ENCODE measurements around the gene ATP13A4. TPM values are rescaled to one million over a fixed set of nuclear protein-coding genes. Genes with fewer than 3 reads are reported as not detected.
"Not testable (repeated sequence)": the region's sequence is repeated elsewhere in the genome, so short reads cannot be mapped to it uniquely, and the experiment has no call there.

ATP13A4 gene
- total and polyA plus RNA-seq, 2 of the 8 experiments (the other 6 are each of a cell fraction or from before 2014, with no cell fraction given) = 0.12 TPM; not detected in 1

DNA sequence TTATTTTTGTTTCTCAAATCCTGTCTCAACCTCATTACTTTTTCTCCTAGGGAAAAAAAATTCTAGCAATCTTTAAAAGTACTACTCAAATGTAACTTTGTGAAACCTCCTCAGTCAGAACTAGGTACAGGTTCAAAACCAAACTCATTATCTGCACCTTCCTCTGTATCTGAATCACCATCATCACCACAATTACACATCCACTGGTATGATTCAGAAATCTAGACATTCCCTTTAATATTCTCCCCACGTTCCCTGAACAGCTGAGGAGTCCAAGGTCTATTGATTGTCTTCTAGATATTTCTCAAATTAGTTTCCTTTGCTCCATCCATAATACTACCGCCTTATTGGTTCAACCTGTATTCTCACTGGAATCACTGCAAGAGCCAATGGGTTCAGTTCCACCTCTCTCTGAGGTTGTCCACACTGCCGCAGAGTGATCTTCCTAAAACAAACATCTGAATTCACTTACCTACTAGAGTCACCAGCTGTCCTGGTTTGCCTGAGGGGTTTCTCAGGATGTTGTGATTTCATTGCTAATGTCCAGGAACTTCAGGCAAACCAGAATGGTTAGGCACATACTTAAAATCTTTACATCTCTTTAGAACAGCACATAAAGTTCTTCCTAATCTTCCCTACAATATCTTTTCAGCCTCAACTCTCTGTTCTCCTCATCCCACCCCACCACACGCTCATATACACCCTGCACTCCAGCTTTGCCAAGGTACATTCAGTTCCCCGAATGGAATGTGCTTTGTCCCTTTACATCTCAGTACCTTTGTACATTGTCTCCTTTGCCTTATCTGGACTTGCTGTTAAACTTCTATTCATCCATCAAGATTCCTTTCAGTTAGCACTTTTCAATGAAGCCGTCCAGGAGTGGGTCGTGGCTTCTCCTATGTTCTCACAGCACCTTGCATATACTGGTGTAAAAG is 24.2 kb downstream of the ATP13A4 start (continued):
- TF ChIP-seq, protein P1, sequence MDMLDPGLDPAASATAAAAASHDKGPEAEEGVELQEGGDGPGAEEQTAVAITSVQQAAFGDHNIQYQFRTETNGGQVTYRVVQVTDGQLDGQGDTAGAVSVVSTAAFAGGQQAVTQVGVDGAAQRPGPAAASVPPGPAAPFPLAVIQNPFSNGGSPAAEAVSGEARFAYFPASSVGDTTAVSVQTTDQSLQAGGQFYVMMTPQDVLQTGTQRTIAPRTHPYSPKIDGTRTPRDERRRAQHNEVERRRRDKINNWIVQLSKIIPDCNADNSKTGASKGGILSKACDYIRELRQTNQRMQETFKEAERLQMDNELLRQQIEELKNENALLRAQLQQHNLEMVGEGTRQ (IDR thresholded peaks at IDR 0.05; ENCODE audit: low read length) = no peak
- TF ChIP-seq CBX8 (IDR thresholded peaks at IDR 0.05; ENCODE audit: borderline replicate concordance, low read depth, low read length) (no peak), CHD2 (IDR thresholded peaks at IDR 0.05; ENCODE audit: low read length) (no peak), POLR2AphosphoS5 (IDR thresholded peaks at IDR 0.05; ENCODE audit: low read depth, low read length) (no peak)
- TF ChIP-seq, protein P2, sequence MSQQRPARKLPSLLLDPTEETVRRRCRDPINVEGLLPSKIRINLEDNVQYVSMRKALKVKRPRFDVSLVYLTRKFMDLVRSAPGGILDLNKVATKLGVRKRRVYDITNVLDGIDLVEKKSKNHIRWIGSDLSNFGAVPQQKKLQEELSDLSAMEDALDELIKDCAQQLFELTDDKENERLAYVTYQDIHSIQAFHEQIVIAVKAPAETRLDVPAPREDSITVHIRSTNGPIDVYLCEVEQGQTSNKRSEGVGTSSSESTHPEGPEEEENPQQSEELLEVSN (IDR thresholded peaks at IDR 0.05) = no peak

- not testable (repeated sequence) for H2BK120ac ChIP-seq (replicated peaks; ENCODE audit: low read depth, low read length); H3K4me1 ChIP-seq (replicated peaks in 1 of 4; ENCODE audit: control insufficient read depth in 3 of 4, insufficient read depth in 4 of 4, low read length in 3 of 4)
Observed at GRCh38 chr3:193526085-193526484, 28.6 kb downstream of the ATP13A4 start.

More at GRCh38 chr3:193526085-193526484, 28.6 kb downstream of the ATP13A4 start:
- H3K36me3 ChIP-seq (ENCODE audit: control insufficient read depth in 2 of 4, insufficient read depth in 4 of 4, low read length in 3 of 4); H3K79me1 ChIP-seq (ENCODE audit: low read depth, low read length); H2AFZ ChIP-seq (ENCODE audit: low read length); H4K91ac ChIP-seq (replicated peaks; ENCODE audit: insufficient read length, low read length); FAIRE-seq; H3K27ac ChIP-seq (ENCODE audit: low read depth, low read length); H4K5ac ChIP-seq (ENCODE audit: insufficient read length, low read depth, low read length); H3K18ac ChIP-seq (ENCODE audit: extremely low read depth, low read length); H2BK15ac ChIP-seq (ENCODE audit: low read length); H3K56ac ChIP-seq (replicated peaks; ENCODE audit: insufficient read length, low read depth, low read length); H4K8ac ChIP-seq (ENCODE audit: extremely low read depth, insufficient read depth, low read length); H3K4me2 ChIP-seq (ENCODE audit: insufficient read depth in 1 of 2, low read depth in 2 of 2, low read length in 2 of 2); H3K27me3 ChIP-seq (replicated peaks in 1 of 4; ENCODE audit: control insufficient read depth in 3 of 4, extremely low read depth in 1 of 4, insufficient read depth in 3 of 4, low read length in 3 of 4); H3K9ac ChIP-seq (replicated peaks in 1 of 4; ENCODE audit: extremely low read depth in 1 of 4, low read depth in 3 of 4, low read length in 3 of 4); H3K9me3 ChIP-seq (ENCODE audit: insufficient read depth in 2 of 2, low read depth in 1 of 2, low read length in 1 of 2); POLR2A ChIA-PET (ENCODE audit: partially characterized antibody); H2BK12ac ChIP-seq (ENCODE audit: low read depth, low read length); H2BK20ac ChIP-seq (ENCODE audit: low read length); H2BK5ac ChIP-seq (ENCODE audit: low read depth, low read length); H3K14ac ChIP-seq (ENCODE audit: insufficient read length); H4K20me1 ChIP-seq (replicated peaks in 1 of 2; ENCODE audit: control insufficient read depth in 1 of 2, insufficient read depth in 2 of 2, low read length in 2 of 2); H3K79me2 ChIP-seq (ENCODE audit: control insufficient read depth in 1 of 2, insufficient read depth in 2 of 2, low read length in 2 of 2); H3K23me2 ChIP-seq (ENCODE audit: low read depth, low read length); DNase-seq (ENCODE audit: low read depth in 1 of 2, low spot score in 2 of 2); H3K4me3 ChIP-seq (ENCODE audit: extremely low read depth in 1 of 4, insufficient read depth in 2 of 4, low read depth in 3 of 4, low read length in 4 of 4); H3K4ac ChIP-seq (replicated peaks; ENCODE audit: insufficient read length, low read depth, low read length); H3K23ac ChIP-seq (ENCODE audit: insufficient read length); H2AK5ac ChIP-seq (ENCODE audit: low read depth, low read length): not testable (repeated sequence)
- CTCF ChIA-PET (ENCODE audit: partially characterized antibody) = interaction anchor here (1.3 kb wide), 1 partner anchor 12 kb away, joined by 3 read pairs; no protein-coding TSS in a partner anchor
- 94% methylated on average over 2 of the region's 2 CpGs; no CpG with 5 or more reads in 1 of the 2 experiments for WGBS, 2 experiments (ENCODE audit: extremely low coverage in 1 of 2, insufficient coverage in 1 of 2, insufficient read length in 1 of 2, insufficient replicate concordance in 2 of 2, low coverage in 1 of 2, low lambda C conversion rate in 2 of 2, missing lambda C conversion rate in 1 of 2)
